GM12878 (cell line): ENCODE measurements around the gene ETV7. TPM values are rescaled to one million over a fixed set of nuclear protein-coding genes. Genes with fewer than 3 reads are reported as not detected.

ENCODE experiments used
- BACH1 ChIP-seq: fragments of 450-650 bp; IDR thresholded peaks from 2 replicates; pipeline ENCODE4 v1.6.1; 2017; ENCODE audit warnings: mild to moderate bottlenecking, borderline replicate concordance
- BMI1 ChIP-seq: fragments of 450-650 bp; IDR thresholded peaks from 2 replicates; pipeline ENCODE4 v1.6.1; 2016; ENCODE audit warnings: mild to moderate bottlenecking, moderate library complexity, borderline replicate concordance
- EGR1 ChIP-seq, 2 experiments: IDR thresholded peaks; 1 replicate in 1 of 2; 2 replicates in 1 of 2; pipeline ENCODE4 v1.6.1; 2011 to 2012; ENCODE audit warnings: low read depth in 2 of 2, low read length in 2 of 2, borderline replicate concordance in 1 of 2, mild to moderate bottlenecking in 1 of 2, moderate library complexity in 1 of 2
- ESRRA ChIP-seq: IDR thresholded peaks from 2 replicates; pipeline ENCODE4 v1.6.1; 2012; ENCODE audit warnings: mild to moderate bottlenecking, low read length, improper control_type of control experiment
- KAT2A ChIP-seq: conservative IDR thresholded peaks from 2 replicates; pipeline ENCODE4 v1.6.1; 2011; ENCODE audit warnings: low read depth, low read length; ENCODE audit not compliant: control insufficient read depth
- NFIC ChIP-seq: IDR thresholded peaks from 2 replicates; pipeline ENCODE4 v1.6.1; 2012; ENCODE audit warnings: low read depth, mild to moderate bottlenecking, inconsistent platforms, low read length, moderate library complexity
- NR2C2 ChIP-seq: IDR thresholded peaks from 2 replicates; pipeline ENCODE4 v1.6.1; 2011; ENCODE audit warnings: borderline replicate concordance, low read depth; ENCODE audit not compliant: control insufficient read depth, insufficient read length
- NR2F1 ChIP-seq: fragments of 450-650 bp; conservative IDR thresholded peaks from 2 replicates; pipeline ENCODE4 v1.6.1; 2017; ENCODE audit warnings: mild to moderate bottlenecking
- RAD21 ChIP-seq: IDR thresholded peaks from 2 replicates; pipeline ENCODE4 v1.6.1; 2011; ENCODE audit warnings: mild to moderate bottlenecking, low read depth, low read length, moderate library complexity; ENCODE audit not compliant: insufficient read depth
- SP1 ChIP-seq: IDR thresholded peaks from one replicate; pipeline ENCODE4 v1.6.1; 2011; ENCODE audit warnings: low read depth, low read length
- SREBF1 ChIP-seq: IDR thresholded peaks from 2 replicates; pipeline ENCODE4 v1.6.1; 2012; ENCODE audit warnings: mild to moderate bottlenecking, low read length
- STAT1 ChIP-seq: fragments of 450-650 bp; conservative IDR thresholded peaks from 2 replicates; pipeline ENCODE4 v1.6.1; 2014; ENCODE audit warnings: antibody characterized with exemption, mild to moderate bottlenecking
- SUZ12 ChIP-seq: fragments of 200-600 bp; sonication (generic); IDR thresholded peaks from one replicate; pipeline ENCODE4 v1.6.1; 2018; ENCODE audit warnings: antibody characterized with exemption, mild to moderate bottlenecking; ENCODE audit not compliant: unreplicated experiment
- ZBTB4 ChIP-seq: fragments of 450-650 bp; formaldehyde crosslinking; IDR thresholded peaks from 2 replicates; pipeline ENCODE4 v1.4.0; 2022; ENCODE audit warnings: mild to moderate bottlenecking, moderate library complexity
- ZNF217 ChIP-seq: fragments of 450-650 bp; IDR thresholded peaks from 2 replicates; pipeline ENCODE4 v1.6.1; 2017; ENCODE audit warnings: antibody characterized with exemption, mild to moderate bottlenecking
- ZNF592 ChIP-seq: fragments of 450-650 bp; IDR thresholded peaks from 2 replicates; pipeline ENCODE4 v1.6.1; 2017; ENCODE audit warnings: mild to moderate bottlenecking, moderate library complexity
- polyA plus RNA-seq, 11 experiments: library from polyadenylated mRNA; depleted of rRNA in 4 of 11; unstranded in 6 of 11; stranded (reverse) in 5 of 11; fragments of >200 nt; fragmentation: Nextera tagmentation in 4 of 11; fragmentation: Illumina TruSeq in 1 of 11; extraction: Ambion mirVana in 4 of 11; extraction: Trizol in 1 of 11; gene quantifications; 1 replicate in 1 of 11; 2 replicates in 10 of 11; pipeline versions ENCODE4 v1.2.1 to v1.2.3, GENCODE V29; 2011 to 2016; ENCODE audit warnings: inconsistent platforms in 2 of 11, missing spikeins in 2 of 11, low read depth in 1 of 11
- total RNA-seq, 4 experiments: library from RNA; depleted of rRNA in 3 of 4; stranded (reverse); fragments of >200 nt in 3 of 4; fragmentation: Illumina TruSeq in 1 of 4; extraction: Trizol in 1 of 4; gene quantifications; 2 replicates each; pipeline versions ENCODE4 v1.2.1 to v1.2.3, GENCODE V29; 2013 to 2021

Gene ETV7
- total and polyA plus RNA-seq, 10 of the 15 experiments (the other 5 are each of a cell fraction or from before 2014, with no cell fraction given): 0.04 to 1.8 (median 1.3) TPM

- TF ChIP-seq ZBTB4 (CRISPR knock-in tag): no peak
- 0 out of 2 replicates have a peak, but pooled peaks have one; percentile 35 for TF ChIP-seq NR2F1
- no peak for TF ChIP-seq ZNF592
- no peak for TF ChIP-seq KAT2A
- no peak for TF ChIP-seq BMI1
- no peak for TF ChIP-seq NR2C2
- no peak for TF ChIP-seq NFIC
- peak in 1 of 2 experiments; percentile 37; a peak in 1 of 3 replicates for TF ChIP-seq EGR1 (IDR thresholded peaks at IDR 0.05; ENCODE audit: borderline replicate concordance in 1 of 2, low read depth in 2 of 2, low read length in 2 of 2)
- no peak for TF ChIP-seq STAT1
- no peak for TF ChIP-seq SREBF1
- no peak for TF ChIP-seq RAD21
- no peak for TF ChIP-seq SP1
- TF ChIP-seq ZNF217: 0 out of 2 replicates have a peak, but pooled peaks have one; percentile 46
- TF ChIP-seq SUZ12: no peak
- no peak for TF ChIP-seq ESRRA
- no peak for TF ChIP-seq BACH1
These were observed at the start of gene ETV7 (continued) for GRCh38 chr6:36387440-36388303.
